Large intestine (tissue), 3 donors: Measurements from ENCODE around the gene PPP2R2C. TPM values are rescaled to one million over a fixed set of nuclear protein-coding genes. Genes with fewer than 3 reads are reported as not detected.

Source experiments
- DNase-seq, 2 donors: peaks; one replicate each; pipeline versions ENCODE4 v3.0.0 to v3.0.0-alpha.2; 2013
- H3K27ac ChIP-seq: one replicate; pipeline ENCODE4 v1.5.1; 2013; ENCODE audit warnings: low read length
- H3K27me3 ChIP-seq: 2 replicates; pipeline ENCODE4 v1.6.1; 2013; ENCODE audit warnings: low read length; ENCODE audit not compliant: control insufficient read depth, insufficient read depth
- H3K36me3 ChIP-seq: 2 replicates; pipeline ENCODE4 v1.6.1; 2013; ENCODE audit warnings: low read length; ENCODE audit not compliant: control insufficient read depth, insufficient read depth
- H3K4me1 ChIP-seq: one replicate; pipeline ENCODE4 v1.6.1; 2013; ENCODE audit warnings: low read length; ENCODE audit not compliant: control insufficient read depth, insufficient read depth
- H3K4me3 ChIP-seq: one replicate; pipeline ENCODE4 v1.5.1; 2013; ENCODE audit warnings: low read length
- H3K9me3 ChIP-seq: one replicate; pipeline ENCODE4 v1.6.1; 2013; ENCODE audit warnings: mild to moderate bottlenecking, low read depth, low read length, moderate library complexity; ENCODE audit not compliant: control insufficient read depth
- WGBS: methylation state at CpG from one replicate; pipeline ENCODE4 v1.1.5; 2013; ENCODE audit warnings: low lambda C conversion rate; ENCODE audit not compliant: insufficient coverage; 5-methylcytosine and 5-hydroxymethylcytosine counted together
- polyA plus RNA-seq: library from polyadenylated mRNA; unstranded; fragments of 120-200 nt; gene quantifications from one replicate; pipeline ENCODE4 v1.2.1, GENCODE V29; 2013

Gene PPP2R2C
- polyA plus RNA-seq, 1 donor = 3.9 TPM

DNA sequence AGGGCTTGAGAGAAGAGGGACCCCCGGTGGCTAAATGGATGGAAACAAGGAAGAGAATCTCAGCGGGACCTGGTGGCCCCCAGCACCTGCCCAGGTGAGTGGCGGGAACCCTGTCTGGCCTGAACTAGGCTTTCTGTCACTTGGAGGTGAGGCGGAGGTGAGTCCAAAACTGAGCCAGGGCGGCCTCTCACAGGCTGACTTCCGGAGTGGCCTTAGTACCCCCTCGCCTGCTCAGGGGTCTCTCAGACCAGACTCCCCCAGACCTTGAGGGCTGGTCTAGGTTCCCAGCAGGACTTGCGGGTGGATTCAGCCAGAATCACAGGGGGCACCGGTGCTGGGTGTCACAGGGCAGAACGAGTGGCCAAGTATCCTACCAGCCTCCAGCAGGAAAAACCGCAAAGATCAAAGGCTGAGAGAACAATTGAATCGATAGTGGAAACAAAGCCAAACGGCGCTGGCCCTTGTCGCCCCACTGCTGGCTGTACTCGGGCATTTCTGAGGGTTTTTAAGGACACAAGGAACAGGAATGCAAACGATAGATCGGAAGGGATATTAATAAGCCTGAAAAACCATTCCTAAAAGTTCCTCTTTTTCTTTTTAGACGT lies 135.0 kb downstream of the PPP2R2C start:
- no peak for DNase-seq
- Histone ChIP-seq H3K36me3 (no peaks in the 10 kb centered on the region), H3K9me3 (no peaks in the 10 kb centered on the region), H3K4me1 (no peaks in the 10 kb centered on the region), H3K4me3 (no peak overlapping the region), H3K27ac (no peak overlapping the region), H3K27me3 (peaks cover 31% of the 10 kb centered on the region)
- 80% methylated on average over 1 of the region's 19 CpGs for WGBS

DNA sequence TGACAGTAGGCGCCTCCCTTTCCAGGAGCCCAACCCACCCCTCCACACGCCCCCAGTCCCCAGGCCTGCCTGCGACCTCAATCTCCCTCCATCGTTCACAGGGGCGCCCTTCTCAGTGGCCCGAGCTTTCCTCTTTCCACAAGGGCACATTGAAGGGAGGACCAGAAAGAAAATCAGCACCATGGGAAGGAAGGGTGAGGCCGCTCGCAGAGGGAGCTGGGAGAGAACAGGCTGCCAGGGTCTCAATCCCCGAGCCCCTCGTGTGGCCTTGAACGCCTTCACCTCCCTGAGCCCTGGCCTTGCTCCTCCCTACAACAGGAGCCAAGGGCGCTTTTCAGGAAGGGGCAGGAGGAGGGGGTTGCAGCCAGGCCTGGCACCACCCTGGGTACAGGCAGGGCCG lies 136.2 kb downstream of the PPP2R2C start:
- Histone ChIP-seq H3K27ac (no peak overlapping the region), H3K36me3 (no peaks in the 10 kb centered on the region), H3K4me1 (no peaks in the 10 kb centered on the region), H3K9me3 (peaks cover 4% of the 10 kb centered on the region), H3K27me3 (peaks cover 28% of the 10 kb centered on the region), H3K4me3 (no peak overlapping the region)
- no CpG with 5 or more reads among the region's 13 CpGs for WGBS
- no peak for DNase-seq

DNA sequence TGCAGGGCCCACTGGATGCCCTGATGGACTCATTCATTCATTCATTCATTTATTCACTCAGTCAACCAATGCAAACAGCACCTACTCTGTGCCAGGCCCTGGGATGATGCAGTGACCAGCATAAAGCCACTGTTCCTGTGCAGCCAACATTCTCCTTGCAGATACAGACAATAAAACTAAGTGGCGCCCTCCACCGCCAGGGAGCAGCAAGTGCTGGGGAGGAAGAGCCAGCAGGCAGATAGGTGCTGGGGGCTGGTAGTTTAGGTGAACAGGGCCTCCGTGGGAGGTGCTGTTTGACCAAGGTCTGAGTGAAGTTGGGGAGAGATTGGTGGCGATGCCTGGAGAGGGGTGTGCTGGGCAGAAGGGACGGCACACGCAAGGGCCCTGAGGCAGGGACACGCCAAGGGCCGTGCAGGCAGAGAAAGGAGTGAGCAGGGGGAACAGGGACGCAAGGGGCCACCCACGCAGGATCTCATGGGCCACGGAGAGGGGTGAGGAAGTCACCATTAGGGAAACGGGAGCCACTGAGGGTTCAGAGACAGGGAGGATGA lies 137.3 kb downstream of the PPP2R2C start:
- WGBS = 100% methylated on average over 3 of the region's 12 CpGs

DNA sequence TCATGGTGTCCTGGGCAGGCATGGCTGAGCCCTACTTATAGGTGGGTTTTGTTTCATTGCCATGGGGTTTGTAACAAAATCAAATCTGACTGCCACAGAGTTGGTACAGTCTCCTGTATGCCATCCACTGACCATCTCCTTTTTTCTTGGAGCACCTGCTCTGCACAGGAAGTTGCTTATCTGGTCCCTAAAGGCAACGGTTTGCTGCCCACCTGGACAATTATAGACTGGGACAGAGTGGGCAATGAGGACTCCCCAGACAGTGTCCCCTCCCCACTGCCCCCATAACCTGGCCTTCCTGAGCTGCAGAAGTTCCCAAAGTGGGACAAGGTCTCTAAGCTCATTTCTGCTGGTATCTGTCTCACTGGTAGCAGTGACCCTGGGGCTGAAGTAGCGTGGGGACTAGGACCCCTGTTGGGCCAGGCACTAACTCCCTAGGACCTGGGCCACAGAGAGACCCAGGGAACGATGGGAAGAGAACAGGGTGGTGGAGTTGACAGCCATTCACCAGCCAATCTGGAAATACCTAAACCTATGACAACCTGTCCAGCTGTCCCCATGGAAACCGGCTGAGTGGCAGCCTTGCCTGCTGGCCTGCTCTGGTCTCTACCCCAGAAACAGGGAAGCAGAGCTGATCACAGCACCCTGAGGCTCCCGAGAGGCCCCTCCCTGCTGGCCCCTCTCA lies 138.1 kb downstream of the PPP2R2C start:
- WGBS = no CpG with 5 or more reads among the region's 5 CpGs
- Histone ChIP-seq H3K4me3 (no peak overlapping the region), H3K36me3 (no peaks in the 10 kb centered on the region), H3K9me3 (peaks cover 4% of the 10 kb centered on the region), H3K27me3 (peaks cover 26% of the 10 kb centered on the region), H3K27ac (no peak overlapping the region), H3K4me1 (no peaks in the 10 kb centered on the region)
- no peak for DNase-seq

More for the DNA sequence above, 137.3 kb downstream of the PPP2R2C start:
- no peaks in the 10 kb centered on the region for H3K4me1 ChIP-seq
- no peak overlapping the region for H3K4me3 ChIP-seq
- H3K27me3 ChIP-seq = peaks cover 28% of the 10 kb centered on the region
- H3K36me3 ChIP-seq = no peaks in the 10 kb centered on the region
- no peak overlapping the region for H3K27ac ChIP-seq
- peaks cover 4% of the 10 kb centered on the region for H3K9me3 ChIP-seq
- no peak for DNase-seq

DNA sequence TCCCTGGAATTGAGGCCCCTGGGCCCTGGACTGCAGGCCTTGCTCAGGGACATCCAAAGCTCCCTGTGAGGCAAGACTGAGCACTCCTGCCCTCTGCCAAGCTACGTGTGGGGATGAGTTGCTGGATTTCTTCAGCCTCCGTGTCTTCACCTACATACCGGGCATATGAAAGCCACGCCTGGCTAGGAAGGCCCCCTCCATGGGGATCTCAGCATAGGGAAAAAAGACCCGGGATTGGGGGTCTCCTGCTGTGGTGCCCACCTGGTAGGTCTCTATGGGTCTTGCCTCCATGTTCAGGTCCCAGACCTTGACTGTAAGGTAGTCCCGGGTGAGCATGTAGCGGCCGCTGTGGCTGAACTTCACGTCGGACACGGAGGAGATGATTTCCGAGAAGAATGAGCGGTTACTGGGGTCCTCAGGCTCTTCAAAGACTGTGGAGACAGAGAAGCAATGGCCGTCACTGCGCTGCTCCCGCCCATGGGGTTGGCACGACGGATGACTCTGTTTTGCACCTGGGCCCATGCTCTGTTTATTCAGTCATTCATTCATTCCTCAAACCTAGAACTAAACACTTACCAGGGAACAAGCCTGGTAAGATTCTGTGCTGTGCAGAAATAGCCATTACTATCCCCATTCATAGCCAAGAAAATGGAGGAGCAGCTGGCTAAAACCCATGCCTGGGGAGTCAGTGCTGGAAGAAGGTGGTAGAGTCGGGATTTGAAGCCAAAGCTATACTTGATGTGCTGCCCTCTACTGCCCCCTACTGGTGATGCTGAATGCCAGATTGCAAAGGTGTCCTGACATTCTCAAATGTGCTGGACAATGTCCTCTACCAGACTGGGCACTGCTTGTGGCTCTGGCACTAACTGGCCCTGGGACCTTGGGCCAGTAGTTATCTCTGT lies 138.9 kb downstream of the PPP2R2C start:
- Histone ChIP-seq H3K4me3 (no peak overlapping the region), H3K27me3 (peaks cover 20% of the 10 kb centered on the region), H3K9me3 (peaks cover 4% of the 10 kb centered on the region), H3K4me1 (no peaks in the 10 kb centered on the region), H3K36me3 (no peaks in the 10 kb centered on the region), H3K27ac (no peak overlapping the region)
- DNase-seq = no peak
- no CpG with 5 or more reads among the region's 19 CpGs for WGBS

DNA sequence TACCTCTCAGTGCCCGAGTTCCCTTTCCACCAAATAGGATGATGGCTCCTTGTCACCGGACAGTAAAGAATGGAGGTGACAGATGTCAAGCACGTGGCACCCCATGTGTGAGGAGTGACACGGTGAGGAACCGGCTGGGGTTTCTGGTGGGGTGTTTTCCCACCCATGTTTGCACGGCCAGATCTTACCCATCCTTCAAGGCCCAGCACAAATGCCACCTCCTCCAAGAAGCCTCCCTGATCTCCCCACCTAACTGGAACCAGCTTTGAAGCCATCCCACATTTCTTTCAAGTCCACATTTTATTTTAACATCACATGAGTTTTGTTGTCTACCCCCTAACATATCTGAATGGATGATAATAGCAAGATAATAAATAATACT lies 139.8 kb downstream of the PPP2R2C start:
- Histone ChIP-seq H3K27ac (no peak overlapping the region), H3K4me3 (no peak overlapping the region), H3K27me3 (peaks cover 16% of the 10 kb centered on the region), H3K9me3 (peaks cover 4% of the 10 kb centered on the region), H3K36me3 (no peaks in the 10 kb centered on the region), H3K4me1 (no peaks in the 10 kb centered on the region)
- no CpG with 5 or more reads among the region's 6 CpGs for WGBS
- no peak for DNase-seq

DNA sequence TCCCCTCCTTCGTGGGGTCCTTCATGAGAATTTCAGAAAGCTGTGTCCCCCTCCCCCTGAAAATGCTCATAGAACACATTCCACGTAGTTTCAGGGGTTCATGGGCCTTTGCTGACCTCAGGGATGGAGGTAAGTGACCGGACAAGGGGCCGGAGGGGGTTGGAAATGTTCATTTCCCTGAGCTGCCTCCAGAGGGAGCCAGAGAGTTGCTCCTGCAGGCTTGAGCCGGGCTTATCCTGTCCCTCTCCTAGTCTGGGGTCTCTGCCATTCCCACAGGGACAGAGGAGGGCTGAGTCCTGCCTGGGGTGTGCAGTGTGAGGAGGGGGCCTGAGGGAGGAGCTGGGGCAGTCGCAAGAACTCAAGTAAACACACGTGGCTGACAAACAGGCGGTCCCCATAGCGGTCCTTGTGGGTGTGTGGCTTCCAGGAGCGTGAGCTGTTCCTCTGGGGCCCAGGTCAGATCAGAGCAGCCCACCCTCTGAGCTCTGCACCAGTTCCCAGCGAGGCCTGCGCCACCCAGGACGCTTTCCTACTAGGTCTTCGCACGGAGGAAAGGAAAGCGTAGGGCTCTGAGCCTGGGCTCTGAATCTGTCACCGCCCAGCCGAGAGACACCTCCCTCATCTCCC lies 140.3 kb downstream of the PPP2R2C start:
- DNase-seq = no peak
- Histone ChIP-seq H3K4me3 (no peak overlapping the region), H3K27ac (no peak overlapping the region), H3K27me3 (peaks cover 15% of the 10 kb centered on the region), H3K36me3 (no peaks in the 10 kb centered on the region), H3K4me1 (no peaks in the 10 kb centered on the region), H3K9me3 (peaks cover 4% of the 10 kb centered on the region)
- WGBS = no CpG with 5 or more reads among the region's 18 CpGs

DNA sequence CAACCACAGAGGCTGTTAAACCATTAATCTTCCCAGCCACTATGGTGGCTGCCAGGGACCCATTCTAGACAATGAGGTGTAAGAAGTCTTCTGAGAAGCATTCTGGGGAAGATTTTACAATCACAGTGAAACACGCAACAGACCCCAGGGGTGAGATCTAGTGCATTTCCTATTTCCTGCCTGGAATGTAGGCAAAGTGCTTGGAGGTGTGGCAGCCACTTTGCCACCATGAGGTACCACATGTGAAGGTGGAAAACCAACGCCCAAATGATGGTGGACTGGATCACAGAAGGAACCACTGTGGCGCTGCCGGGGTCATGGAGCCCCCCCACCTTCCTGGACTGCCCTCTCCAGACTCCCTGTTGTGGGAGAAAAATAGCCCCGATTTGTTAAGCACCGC lies 140.9 kb downstream of the PPP2R2C start:
- peaks cover 13% of the 10 kb centered on the region for H3K27me3 ChIP-seq
- no CpG with 5 or more reads among the region's 6 CpGs for WGBS
- peaks cover 4% of the 10 kb centered on the region for H3K9me3 ChIP-seq
- no peak overlapping the region for H3K27ac ChIP-seq
- H3K36me3 ChIP-seq = no peaks in the 10 kb centered on the region
- no peak overlapping the region for H3K4me3 ChIP-seq
- no peaks in the 10 kb centered on the region for H3K4me1 ChIP-seq
- DNase-seq = no peak

DNA sequence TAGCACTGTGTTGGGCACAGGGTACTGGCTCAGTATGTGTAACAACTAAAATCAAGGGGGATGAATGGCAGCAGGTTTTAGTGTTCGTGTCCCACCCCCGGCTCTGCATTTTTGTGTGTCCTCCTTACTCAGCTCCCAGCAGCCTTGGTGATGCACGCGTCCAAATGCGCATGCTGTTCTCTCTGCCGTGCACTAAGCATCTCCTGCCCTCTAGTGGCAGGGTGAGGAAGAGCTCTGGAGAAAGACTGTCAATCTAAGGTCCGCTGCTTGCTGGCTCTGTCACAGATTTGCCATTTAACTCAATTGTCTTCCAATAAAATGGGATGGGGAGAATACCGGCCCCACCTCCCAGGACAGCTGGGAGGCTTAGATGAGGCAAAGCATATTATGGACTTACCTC lies 141.4 kb downstream of the PPP2R2C start:
- Histone ChIP-seq H3K27me3 (peaks cover 13% of the 10 kb centered on the region), H3K27ac (no peak overlapping the region)

DNA sequence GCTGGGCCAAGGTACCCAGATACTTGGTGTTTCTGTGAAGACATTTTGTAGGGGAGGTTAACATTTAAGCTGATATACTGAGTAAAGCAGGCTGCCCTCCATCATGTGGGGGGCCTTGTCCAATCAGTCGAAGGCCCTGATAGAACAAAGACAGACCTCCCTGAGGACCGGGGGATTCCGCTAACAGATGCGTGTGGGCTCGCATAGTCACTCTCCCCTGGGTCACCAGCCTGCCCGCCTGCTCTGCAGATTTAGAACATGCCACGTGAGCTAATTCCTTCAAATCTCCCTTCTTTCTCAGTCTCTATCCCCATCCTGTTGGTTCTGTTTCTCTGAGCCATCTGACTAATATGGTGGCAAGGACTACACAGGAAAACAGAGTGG lies 142.0 kb downstream of the PPP2R2C start:
- no peak overlapping the region for H3K27ac ChIP-seq
- WGBS = 67% methylated on average over 1 of the region's 7 CpGs
- H3K9me3 ChIP-seq = peaks cover 4% of the 10 kb centered on the region
- H3K4me1 ChIP-seq = peaks cover 3% of the 10 kb centered on the region
- H3K27me3 ChIP-seq = peaks cover 13% of the 10 kb centered on the region
- no peak overlapping the region for H3K4me3 ChIP-seq
- DNase-seq = no peak
- H3K36me3 ChIP-seq = no peaks in the 10 kb centered on the region

More for the DNA sequence above, 141.4 kb downstream of the PPP2R2C start:
- Histone ChIP-seq H3K4me3 (no peak overlapping the region), H3K9me3 (peaks cover 4% of the 10 kb centered on the region), H3K4me1 (no peaks in the 10 kb centered on the region), H3K36me3 (no peaks in the 10 kb centered on the region)
- 100% methylated on average over 1 of the region's 8 CpGs for WGBS
- no peak for DNase-seq
